ENCODE data around the gene DHX38.

Gene DHX38

GRCh38 chr16:72122308-72122707 lies 28.7 kb downstream of the DHX38 start:
- Mint-ChIP-seq H3K27ac (no peak overlapping the region), H3K4me3 (no peak overlapping the region), H3K4me1 (ENCODE audit: low read depth) (no peaks in the 10 kb centered on the region), H3K27me3 (ENCODE audit: low read depth) (no peaks in the 10 kb centered on the region), H3K36me3 (ENCODE audit: low read depth) (no peaks in the 10 kb centered on the region), H3K9me3 (no peaks in the 10 kb centered on the region)
- no peak for DNase-seq (ENCODE audit: low spot score)

- DNase-seq (ENCODE audit: low spot score): no peak
- Mint-ChIP-seq H3K9me3 (no peaks in the 10 kb centered on the region), H3K27me3 (ENCODE audit: low read depth) (no peaks in the 10 kb centered on the region), H3K27ac (no peak overlapping the region), H3K36me3 (ENCODE audit: low read depth) (no peaks in the 10 kb centered on the region), H3K4me3 (no peak overlapping the region), H3K4me1 (ENCODE audit: low read depth) (no peaks in the 10 kb centered on the region)
Measured at GRCh38 chr16:72122916-72123315, 29.3 kb downstream of the DHX38 start.

- no peak overlapping the region for H3K27ac Mint-ChIP-seq
- no peaks in the 10 kb centered on the region for H3K9me3 Mint-ChIP-seq
- no peak for DNase-seq (ENCODE audit: low spot score)
- H3K36me3 Mint-ChIP-seq (ENCODE audit: low read depth): no peaks in the 10 kb centered on the region
- H3K4me1 Mint-ChIP-seq (ENCODE audit: low read depth): no peaks in the 10 kb centered on the region
- H3K4me3 Mint-ChIP-seq: no peak overlapping the region
- no peaks in the 10 kb centered on the region for H3K27me3 Mint-ChIP-seq (ENCODE audit: low read depth)
Measured at GRCh38 chr16:72123426-72123825, 29.8 kb downstream of the DHX38 start.

- H3K4me3 Mint-ChIP-seq: no peak overlapping the region
- H3K27ac Mint-ChIP-seq: no peak overlapping the region
- H3K9me3 Mint-ChIP-seq: no peaks in the 10 kb centered on the region
- no peaks in the 10 kb centered on the region for H3K4me1 Mint-ChIP-seq (ENCODE audit: low read depth)
- no peak for DNase-seq (ENCODE audit: low spot score)
- H3K27me3 Mint-ChIP-seq (ENCODE audit: low read depth): no peaks in the 10 kb centered on the region
- H3K36me3 Mint-ChIP-seq (ENCODE audit: low read depth): no peaks in the 10 kb centered on the region
Measured at GRCh38 chr16:72124148-72124547, 30.5 kb downstream of the DHX38 start.

GRCh38 chr16:72124761-72125634 lies 31.4 kb downstream of the DHX38 start:
- H3K4me3 Mint-ChIP-seq: no peak overlapping the region
- H3K9me3 Mint-ChIP-seq: no peaks in the 10 kb centered on the region
- no peaks in the 10 kb centered on the region for H3K4me1 Mint-ChIP-seq (ENCODE audit: low read depth)
- no peaks in the 10 kb centered on the region for H3K36me3 Mint-ChIP-seq (ENCODE audit: low read depth)
- H3K27ac Mint-ChIP-seq: no peak overlapping the region
- no peaks in the 10 kb centered on the region for H3K27me3 Mint-ChIP-seq (ENCODE audit: low read depth)
- DNase-seq (ENCODE audit: low spot score): peak; percentile 35

- Mint-ChIP-seq H3K4me3 (no peak overlapping the region), H3K4me1 (ENCODE audit: low read depth) (no peaks in the 10 kb centered on the region), H3K36me3 (ENCODE audit: low read depth) (no peaks in the 10 kb centered on the region), H3K27ac (no peak overlapping the region), H3K9me3 (no peaks in the 10 kb centered on the region), H3K27me3 (ENCODE audit: low read depth) (no peaks in the 10 kb centered on the region)
- no peak for DNase-seq (ENCODE audit: low spot score)
Measured at GRCh38 chr16:72125635-72126428, 32.2 kb downstream of the DHX38 start.

GRCh38 chr16:72126429-72126765 lies 32.8 kb downstream of the DHX38 start:
- Mint-ChIP-seq H3K27me3 (ENCODE audit: low read depth) (no peaks in the 10 kb centered on the region), H3K4me3 (no peak overlapping the region)

GRCh38 chr16:72128701-72129100 lies 35.1 kb downstream of the DHX38 start:
- Mint-ChIP-seq H3K9me3 (no peaks in the 10 kb centered on the region), H3K4me1 (ENCODE audit: low read depth) (no peaks in the 10 kb centered on the region), H3K4me3 (no peak overlapping the region), H3K36me3 (ENCODE audit: low read depth) (no peaks in the 10 kb centered on the region), H3K27ac (no peak overlapping the region), H3K27me3 (ENCODE audit: low read depth) (no peaks in the 10 kb centered on the region)
- DNase-seq (ENCODE audit: low spot score): no peak

More at GRCh38 chr16:72126429-72126765, 32.8 kb downstream of the DHX38 start:
- H3K4me1 Mint-ChIP-seq (ENCODE audit: low read depth): no peaks in the 10 kb centered on the region
- no peaks in the 10 kb centered on the region for H3K9me3 Mint-ChIP-seq
- H3K36me3 Mint-ChIP-seq (ENCODE audit: low read depth): no peaks in the 10 kb centered on the region
- H3K27ac Mint-ChIP-seq: no peak overlapping the region
- no peak for DNase-seq (ENCODE audit: low spot score)

- H3K4me1 Mint-ChIP-seq (ENCODE audit: low read depth): no peaks in the 10 kb centered on the region
- no peak overlapping the region for H3K4me3 Mint-ChIP-seq
Measured at GRCh38 chr16:72129976-72130656, 36.5 kb downstream of the DHX38 start.

GRCh38 chr16:72131036-72131435 lies 37.4 kb downstream of the DHX38 start:
- H3K27me3 Mint-ChIP-seq (ENCODE audit: low read depth): no peaks in the 10 kb centered on the region
- no peaks in the 10 kb centered on the region for H3K9me3 Mint-ChIP-seq
- H3K4me3 Mint-ChIP-seq: no peak overlapping the region
- H3K36me3 Mint-ChIP-seq (ENCODE audit: low read depth): no peaks in the 10 kb centered on the region
- no peaks in the 10 kb centered on the region for H3K4me1 Mint-ChIP-seq (ENCODE audit: low read depth)
- no peak overlapping the region for H3K27ac Mint-ChIP-seq
- no peak for DNase-seq (ENCODE audit: low spot score)

More at GRCh38 chr16:72129976-72130656, 36.5 kb downstream of the DHX38 start:
- H3K9me3 Mint-ChIP-seq: no peaks in the 10 kb centered on the region
- H3K27me3 Mint-ChIP-seq (ENCODE audit: low read depth): no peaks in the 10 kb centered on the region
- no peak for DNase-seq (ENCODE audit: low spot score)
- H3K27ac Mint-ChIP-seq: no peak overlapping the region
- H3K36me3 Mint-ChIP-seq (ENCODE audit: low read depth): no peaks in the 10 kb centered on the region

- Mint-ChIP-seq H3K4me1 (ENCODE audit: low read depth) (no peaks in the 10 kb centered on the region), H3K4me3 (no peak overlapping the region), H3K9me3 (no peaks in the 10 kb centered on the region), H3K36me3 (ENCODE audit: low read depth) (no peaks in the 10 kb centered on the region), H3K27ac (no peak overlapping the region), H3K27me3 (ENCODE audit: low read depth) (no peaks in the 10 kb centered on the region)
- DNase-seq (ENCODE audit: low spot score): no peak
Measured at GRCh38 chr16:72132726-72133125, 39.1 kb downstream of the DHX38 start.

GRCh38 chr16:72134507-72134906 lies 40.9 kb downstream of the DHX38 start:
- no peak overlapping the region for H3K4me3 Mint-ChIP-seq
- no peaks in the 10 kb centered on the region for H3K9me3 Mint-ChIP-seq
- H3K27me3 Mint-ChIP-seq (ENCODE audit: low read depth): no peaks in the 10 kb centered on the region
- no peaks in the 10 kb centered on the region for H3K36me3 Mint-ChIP-seq (ENCODE audit: low read depth)
- H3K27ac Mint-ChIP-seq: no peak overlapping the region
- no peaks in the 10 kb centered on the region for H3K4me1 Mint-ChIP-seq (ENCODE audit: low read depth)
- DNase-seq (ENCODE audit: low spot score): no peak

GRCh38 chr16:72137380-72138063 lies 43.9 kb downstream of the DHX38 start:
- Mint-ChIP-seq H3K27ac (no peak overlapping the region), H3K4me1 (ENCODE audit: low read depth) (no peaks in the 10 kb centered on the region), H3K36me3 (ENCODE audit: low read depth) (no peaks in the 10 kb centered on the region), H3K9me3 (no peaks in the 10 kb centered on the region), H3K27me3 (ENCODE audit: low read depth) (no peaks in the 10 kb centered on the region), H3K4me3 (no peak overlapping the region)
- DNase-seq (ENCODE audit: low spot score): no peak

All from T-helper 2 cell treated with Interferon-gamma antibody and Interleukin-4, amounts not matched to agents 5 μg/mL and 100 μg/mL, for 36 hours (primary cell).